Endodermal cell (in vitro differentiated cells): ENCODE results near the gene MTMR2. TPM values are rescaled to one million over a fixed set of nuclear protein-coding genes. Genes with fewer than 3 reads are reported as not detected.
"Not testable (repeated sequence)": the region's sequence is repeated elsewhere in the genome, so short reads cannot be mapped to it uniquely, and the experiment has no call there.

ENCODE experiments used
- DNase-seq: peaks from one replicate; pipeline ENCODE4 v3.0.0-alpha.2; 2017
- H3K27ac ChIP-seq: 2 replicates; pipeline ENCODE4 v1.5.1; 2013; ENCODE audit warnings: mild to moderate bottlenecking, low read depth, low read length, moderate library complexity
- H3K27me3 ChIP-seq: 2 replicates; pipeline ENCODE4 v1.6.1; 2013; ENCODE audit warnings: mild to moderate bottlenecking, low read length, moderate library complexity; ENCODE audit not compliant: insufficient read depth, control insufficient read depth, poor library complexity, severe bottlenecking
- H3K36me3 ChIP-seq: 2 replicates; pipeline ENCODE4 v1.7.0; 2013; ENCODE audit warnings: mild to moderate bottlenecking, low read length, moderate library complexity; ENCODE audit not compliant: control insufficient read depth, insufficient read depth
- H3K4me1 ChIP-seq: one replicate; pipeline ENCODE4 v1.7.0; 2013; ENCODE audit warnings: low read length; ENCODE audit not compliant: control insufficient read depth, insufficient read depth
- H3K4me3 ChIP-seq: 2 replicates; pipeline ENCODE4 v1.5.1; 2013; ENCODE audit warnings: mild to moderate bottlenecking, low read length, moderate library complexity
- H3K9ac ChIP-seq: 2 replicates; pipeline ENCODE4 v1.6.1; 2013; ENCODE audit warnings: mild to moderate bottlenecking, low read length, moderate library complexity; ENCODE audit not compliant: poor library complexity, severe bottlenecking; ENCODE audit errors: extremely low read depth
- H3K9me3 ChIP-seq: 2 replicates; pipeline ENCODE4 v1.6.1; 2013; ENCODE audit warnings: mild to moderate bottlenecking, low read length, moderate library complexity; ENCODE audit not compliant: control insufficient read depth
- H3K27ac Mint-ChIP-seq: 2 replicates; pipeline ENCODE4 v1.8.0; 2020; ENCODE audit warnings: mixed read lengths
- H3K27me3 Mint-ChIP-seq: 2 replicates; pipeline ENCODE4 v1.8.0; 2021; ENCODE audit warnings: mild to moderate bottlenecking, mixed read lengths; ENCODE audit not compliant: insufficient read depth
- H3K36me3 Mint-ChIP-seq: 2 replicates; pipeline ENCODE4 v1.8.0; 2020; ENCODE audit warnings: low read depth, mixed read lengths
- H3K4me1 Mint-ChIP-seq: 2 replicates; pipeline ENCODE4 v1.8.0; 2020; ENCODE audit warnings: mixed read lengths
- H3K4me3 Mint-ChIP-seq: 2 replicates; pipeline ENCODE4 v1.8.0; 2020; ENCODE audit warnings: mild to moderate bottlenecking, moderate library complexity, mixed read lengths
- H3K9me3 Mint-ChIP-seq: 2 replicates; pipeline ENCODE4 v1.8.0; 2020; ENCODE audit warnings: mild to moderate bottlenecking, mixed read lengths
- CTCF ChIP-seq: fragments of 200-600 bp; sonication (generic); conservative IDR thresholded peaks from 2 replicates; pipeline ENCODE4 v1.5.0; 2021; ENCODE audit warnings: antibody characterized with exemption, mild to moderate bottlenecking
- WGBS, 2 experiments: methylation state at CpG; one replicate each; pipeline versions ENCODE4 v1.1.5 to v1.1.7; 2013; ENCODE audit warnings: missing lambda C conversion rate in 2 of 2, mixed read lengths in 1 of 2; ENCODE audit not compliant: insufficient coverage in 1 of 2, insufficient read length in 1 of 2; 5-methylcytosine and 5-hydroxymethylcytosine counted together
- total RNA-seq, 2 donors: library from RNA; stranded (reverse); fragmentation: NEBNext Ultra II Directional in 1 of 2; extraction: Animal tissue kit (Norgen Biotek cat#: 25700) in 1 of 2; gene quantifications; 2 replicates in 1 of 2; 3 replicates in 1 of 2; pipeline ENCODE4 v1.2.1, GENCODE V29; 2021

The MTMR2 gene
- total RNA-seq, 2 donors from 2014 or later, result 56.9 to 65.8 TPM

- Mint-ChIP-seq H3K27ac (no peak overlapping the region), H3K4me3 (no peak overlapping the region), H3K9me3 (no peaks in the 10 kb centered on the region), H3K36me3 (peaks cover 40% of the 10 kb centered on the region), H3K4me1 (peaks cover 3% of the 10 kb centered on the region), H3K27me3 (no peaks in the 10 kb centered on the region)
- no peak overlapping the region for H3K4me3 ChIP-seq
- no peak for DNase-seq
- TF ChIP-seq CTCF, result no peak
- H3K36me3 ChIP-seq, result peaks cover 69% of the 10 kb centered on the region
- H3K27me3 ChIP-seq, result no peaks in the 10 kb centered on the region
- no peak overlapping the region for H3K27ac ChIP-seq
- H3K4me1 ChIP-seq, result no peaks in the 10 kb centered on the region
- WGBS, 2 experiments, result 89 to 100% methylated on average over 1 of the region's 1 CpG
- peaks cover 10% of the 10 kb centered on the region for H3K9me3 ChIP-seq
- H3K9ac ChIP-seq, result no peak overlapping the region
Observed at GRCh38 chr11:95883381-95883780, 40.5 kb downstream of the MTMR2 start.

- WGBS, 2 experiments, result 88% methylated on average over 2 of the region's 2 CpGs; no CpG with 5 or more reads in 1 of the 2 experiments
- H3K27ac Mint-ChIP-seq, result no peak overlapping the region
- TF ChIP-seq CTCF, result no peak
- DNase-seq, result no peak
- Histone ChIP-seq H3K4me1 (no peaks in the 10 kb centered on the region), H3K4me3 (no peak overlapping the region), H3K9me3 (peaks cover 18% of the 10 kb centered on the region), H3K27me3 (no peaks in the 10 kb centered on the region), H3K36me3 (peaks cover 36% of the 10 kb centered on the region), H3K27ac (no peak overlapping the region), H3K9ac (no peak overlapping the region)
- H3K36me3 Mint-ChIP-seq, result peaks cover 45% of the 10 kb centered on the region
- H3K27me3 Mint-ChIP-seq, result no peaks in the 10 kb centered on the region
- H3K4me1 Mint-ChIP-seq, result no peaks in the 10 kb centered on the region
- H3K9me3 Mint-ChIP-seq, result peaks cover 25% of the 10 kb centered on the region
- H3K4me3 Mint-ChIP-seq, result no peak overlapping the region
Observed at GRCh38 chr11:95877291-95877690, 46.6 kb downstream of the MTMR2 start.

GRCh38 chr11:95870877-95871276 is 53.0 kb downstream of the MTMR2 start:
- WGBS, 2 experiments, result 98% methylated on average over 3 of the region's 3 CpGs; no CpG with 5 or more reads in 1 of the 2 experiments
- not testable (repeated sequence) for H3K4me3 ChIP-seq, H3K27me3 ChIP-seq

GRCh38 chr11:95867105-95867504 is 56.8 kb downstream of the MTMR2 start:
- Mint-ChIP-seq H3K9me3 (peaks cover 3% of the 10 kb centered on the region), H3K27ac (no peak overlapping the region), H3K4me3 (no peak overlapping the region), H3K36me3 (peaks cover 7% of the 10 kb centered on the region), H3K27me3 (no peaks in the 10 kb centered on the region), H3K4me1 (peaks cover 2% of the 10 kb centered on the region)
- no peaks in the 10 kb centered on the region for H3K4me1 ChIP-seq
- H3K36me3 ChIP-seq, result peaks cover 19% of the 10 kb centered on the region
- no peak overlapping the region for H3K4me3 ChIP-seq
- no peak for TF ChIP-seq CTCF
- H3K9me3 ChIP-seq, result no peaks in the 10 kb centered on the region
- no peak for DNase-seq
- H3K27ac ChIP-seq, result no peak overlapping the region
- no peak overlapping the region for H3K9ac ChIP-seq
- no peaks in the 10 kb centered on the region for H3K27me3 ChIP-seq
- WGBS, 2 experiments, result 94 to 95% methylated on average over 5 to 6 of the region's 6 CpGs

More at GRCh38 chr11:95870877-95871276, 53.0 kb downstream of the MTMR2 start:
- not testable (repeated sequence) for H3K27ac Mint-ChIP-seq, H3K27me3 Mint-ChIP-seq, DNase-seq, H3K9me3 ChIP-seq, H3K4me3 Mint-ChIP-seq, H3K36me3 ChIP-seq, H3K4me1 ChIP-seq, H3K4me1 Mint-ChIP-seq, H3K9ac ChIP-seq, H3K27ac ChIP-seq
- peaks cover 13% of the 10 kb centered on the region for H3K36me3 Mint-ChIP-seq
- peaks cover 16% of the 10 kb centered on the region for H3K9me3 Mint-ChIP-seq
